NT2/D1 (cell line): ENCODE results near the gene ADCY3.

Source experiments
- YY1 ChIP-seq: IDR thresholded peaks from 2 replicates; pipeline ENCODE4 v1.6.1; 2011; ENCODE audit not compliant: insufficient read length, insufficient read depth
- ZNF274 ChIP-seq: IDR thresholded peaks from 2 replicates; pipeline ENCODE4 v1.6.1; 2011; ENCODE audit warnings: mild to moderate bottlenecking, low read depth, low read length

DNA sequence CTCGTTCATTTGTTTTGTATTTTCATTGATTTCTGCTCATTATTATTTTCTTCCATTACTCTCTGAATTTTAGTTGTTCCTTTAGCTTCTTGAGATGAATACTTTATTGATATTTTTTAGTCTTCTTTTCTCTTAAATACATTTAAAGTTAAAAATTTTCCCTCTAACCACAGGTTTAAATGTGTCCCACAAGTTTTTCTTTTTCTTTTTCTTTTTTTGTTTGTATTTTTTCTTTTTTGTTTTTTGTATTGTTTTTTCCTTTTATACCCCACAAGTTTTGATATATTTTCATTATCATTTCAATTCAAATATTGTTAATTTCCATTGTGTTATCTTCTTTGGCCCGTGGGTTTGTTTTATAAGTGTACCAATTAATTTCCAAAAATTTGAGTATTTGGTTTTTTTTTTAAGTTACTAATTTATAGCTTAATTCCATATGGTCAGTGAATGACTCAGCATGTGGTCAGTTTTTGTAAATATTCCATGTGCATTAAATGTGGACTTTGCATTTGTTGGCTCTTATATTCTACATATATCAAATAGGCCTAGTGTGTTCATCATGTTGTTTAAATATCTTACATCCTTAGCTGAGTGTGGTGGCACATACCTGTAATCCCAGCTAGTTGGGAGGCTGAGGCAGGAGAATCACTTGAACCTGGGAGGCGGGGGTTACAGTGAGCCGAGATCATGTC lies 110.6 kb downstream of the ADCY3 start:
- TF ChIP-seq ZNF274, result no peak
- TF ChIP-seq YY1, result no peak
